Middle frontal gyrus (tissue), 1 donor: Measurements from ENCODE around the gene AOC1.
"Not testable (repeated sequence)": the region's sequence is repeated elsewhere in the genome, so short reads cannot be mapped to it uniquely, and the experiment has no call there.

Source experiments
- DNase-seq: peaks from one replicate; pipeline ENCODE4 v3.0.0-alpha.2; 2015; ENCODE audit warnings: low spot score; ENCODE audit errors: extremely low spot score

The AOC1 gene

DNA sequence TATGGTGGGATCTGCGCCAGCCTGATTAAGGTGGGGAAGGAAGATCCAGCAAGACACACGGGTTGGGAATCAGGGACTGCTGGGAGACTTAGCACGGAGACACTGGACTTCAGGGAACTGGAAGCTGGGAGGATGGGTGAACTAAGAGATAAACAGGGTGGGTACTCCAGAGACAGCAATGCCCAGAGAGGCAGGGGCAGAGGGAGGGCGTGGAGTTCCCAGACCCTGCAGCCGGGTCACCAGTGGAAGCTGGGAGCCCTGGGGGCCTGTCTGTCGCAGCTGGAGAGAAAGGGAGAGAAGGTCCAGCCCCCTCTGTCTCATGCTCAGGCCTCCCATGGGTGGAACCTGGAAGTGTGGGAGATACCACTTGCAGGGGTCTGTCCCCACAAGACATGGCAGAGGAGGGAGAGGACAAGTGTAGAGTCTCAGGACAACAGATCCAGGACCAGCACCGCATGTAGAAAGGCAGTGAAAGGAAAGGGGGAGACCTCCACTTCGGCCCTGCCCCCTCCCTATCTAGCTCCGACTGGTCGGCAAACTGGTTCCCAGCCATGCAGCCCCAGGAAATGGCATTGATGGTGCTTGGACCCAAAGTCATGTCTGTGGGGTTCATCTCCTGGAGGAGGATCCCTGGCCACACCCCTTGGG lies 44.4 kb downstream of the AOC1 start:
- DNase-seq = no peak

DNA sequence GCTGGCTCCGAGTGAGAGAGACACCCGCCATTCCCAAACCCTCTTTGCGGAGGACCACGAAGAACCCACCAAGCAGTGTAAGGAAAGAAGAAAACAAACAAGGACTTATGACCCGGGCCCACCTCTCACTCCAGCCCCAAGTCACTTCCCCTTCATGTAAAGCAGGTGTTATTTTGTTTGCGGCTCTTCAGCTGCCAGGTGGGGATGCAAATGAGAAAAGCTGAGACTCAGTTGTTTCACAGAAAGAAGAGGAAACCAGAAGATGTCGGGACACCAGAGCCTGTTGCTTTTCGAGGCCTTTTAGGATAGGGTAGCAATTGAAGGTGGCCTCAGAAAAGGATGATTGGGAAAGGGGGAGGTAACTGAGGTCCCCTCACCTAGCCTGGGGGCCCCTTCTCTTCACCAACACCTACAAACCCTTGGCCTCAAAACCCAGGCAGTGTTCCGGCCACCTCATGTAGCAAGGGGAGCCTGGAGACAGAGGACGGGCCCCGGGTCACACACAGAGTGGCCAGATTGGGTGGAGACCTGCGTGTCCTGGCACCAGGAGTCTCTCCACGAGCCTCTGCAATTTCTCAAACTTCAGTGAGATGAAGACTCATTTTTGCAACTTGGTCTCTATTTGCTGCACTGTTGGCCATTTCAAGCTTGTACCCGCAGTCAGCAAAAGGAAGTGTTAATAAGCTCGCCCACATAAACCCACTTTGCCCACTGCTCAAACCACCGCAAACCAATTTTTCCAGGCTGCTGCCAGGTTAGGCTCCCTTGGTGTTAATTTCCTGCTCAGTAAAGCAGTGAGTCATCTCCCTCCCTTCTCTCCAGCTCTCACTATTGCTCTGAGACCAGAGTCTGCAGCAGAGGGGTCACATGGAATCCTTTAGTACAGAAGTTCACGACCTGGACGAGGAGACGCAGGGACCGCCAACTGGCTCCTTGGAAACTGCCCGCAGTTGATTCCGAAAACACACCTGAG lies 45.5 kb downstream of the AOC1 start:
- no peak for DNase-seq

- peak; percentile 48 for DNase-seq
Observed at GRCh38 chr7:150898475-150899011, 46.2 kb downstream of the AOC1 start.

GRCh38 chr7:150900675-150901074 lies 48.4 kb downstream of the AOC1 start:
- DNase-seq = no peak

GRCh38 chr7:150901160-150902035 lies 49.1 kb downstream of the AOC1 start:
- no peak for DNase-seq

DNA sequence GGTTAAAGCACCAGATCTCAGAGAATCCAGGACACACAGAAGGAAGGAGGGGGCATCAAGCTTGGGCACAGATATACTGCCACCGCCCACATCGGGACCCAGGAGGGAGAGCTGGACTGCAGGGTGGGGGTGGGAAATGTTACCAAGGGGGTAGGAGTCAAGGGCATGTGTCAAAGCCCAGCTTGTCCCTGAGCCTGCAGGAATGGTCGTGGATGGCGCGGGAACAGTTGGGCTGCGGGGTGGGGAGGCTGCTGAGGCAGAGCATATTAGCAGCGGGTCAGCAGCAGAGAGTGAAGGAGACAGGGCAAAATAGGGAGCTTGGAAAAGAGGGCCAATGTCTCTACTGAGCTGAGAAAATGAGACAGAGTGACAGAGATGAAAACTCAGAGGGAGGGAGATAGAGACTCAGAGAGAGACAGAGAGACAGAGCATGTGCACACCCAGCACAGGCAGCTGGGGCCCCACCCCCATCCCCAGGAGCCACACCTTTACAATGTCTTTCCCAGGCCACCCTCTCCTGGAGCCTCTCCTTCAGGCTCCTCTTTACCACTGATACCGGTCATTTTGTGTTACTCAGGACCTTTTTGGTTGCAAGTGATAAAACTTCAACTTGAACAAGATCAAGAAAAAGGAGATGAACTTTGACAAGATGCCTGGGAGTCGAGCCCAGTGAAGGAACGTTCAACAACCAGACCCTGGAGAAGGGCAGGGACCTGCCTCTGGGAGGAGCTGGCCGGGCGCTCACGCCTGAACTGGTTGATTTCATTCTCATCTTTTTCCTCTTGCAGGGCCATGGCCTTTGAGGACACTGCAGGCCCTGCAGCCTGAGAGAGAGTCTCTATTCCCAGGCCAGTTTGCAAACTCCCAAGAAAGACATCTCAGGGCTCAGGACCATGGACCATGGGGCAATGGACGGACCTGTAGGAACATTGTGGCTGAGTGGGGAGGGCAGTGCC lies 50.0 kb downstream of the AOC1 start:
- no peak for DNase-seq

GRCh38 chr7:150903606-150904005 lies 51.3 kb downstream of the AOC1 start:
- no peak for DNase-seq

DNA sequence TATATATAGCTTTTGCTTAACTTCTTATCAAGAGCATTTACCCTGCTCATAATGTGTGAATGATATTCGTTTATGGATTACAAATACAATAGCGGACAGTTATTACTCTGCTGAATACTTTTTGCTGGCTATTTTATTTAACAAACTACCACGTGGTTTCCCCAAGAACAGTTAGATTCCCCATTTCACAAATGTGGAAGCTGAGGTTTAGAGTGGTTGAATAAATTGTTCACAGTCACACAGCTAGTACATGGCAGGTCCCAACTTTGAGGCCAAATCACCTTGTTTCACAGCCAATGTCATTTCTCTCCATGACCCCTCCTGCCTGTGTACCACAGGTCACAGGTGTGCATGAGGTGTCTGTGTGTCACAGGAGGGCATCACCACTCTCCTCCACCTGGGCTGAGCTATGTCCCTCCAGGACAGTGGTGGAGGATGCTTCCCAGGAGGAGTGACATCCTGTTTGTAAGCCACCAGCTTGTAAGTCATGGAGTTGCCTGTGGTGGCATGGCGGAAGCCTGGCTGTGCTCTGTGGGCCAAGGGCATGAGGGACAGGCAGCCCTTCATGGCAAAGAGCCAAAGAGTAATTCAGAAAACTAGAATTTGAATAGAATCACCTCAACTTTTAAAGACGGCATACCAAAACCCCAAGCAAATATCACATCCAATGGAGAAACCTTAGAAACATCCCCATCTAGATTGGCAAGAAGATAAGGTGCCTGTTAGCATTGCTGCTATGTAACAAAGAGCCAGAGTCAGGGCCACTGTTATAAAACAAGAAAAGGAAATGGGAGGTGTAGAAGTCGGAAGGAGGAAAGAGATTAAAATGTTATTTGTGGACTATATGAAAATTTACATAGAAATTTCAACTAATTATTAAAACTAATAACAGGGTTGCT lies 51.9 kb downstream of the AOC1 start:
- DNase-seq = no peak

DNA sequence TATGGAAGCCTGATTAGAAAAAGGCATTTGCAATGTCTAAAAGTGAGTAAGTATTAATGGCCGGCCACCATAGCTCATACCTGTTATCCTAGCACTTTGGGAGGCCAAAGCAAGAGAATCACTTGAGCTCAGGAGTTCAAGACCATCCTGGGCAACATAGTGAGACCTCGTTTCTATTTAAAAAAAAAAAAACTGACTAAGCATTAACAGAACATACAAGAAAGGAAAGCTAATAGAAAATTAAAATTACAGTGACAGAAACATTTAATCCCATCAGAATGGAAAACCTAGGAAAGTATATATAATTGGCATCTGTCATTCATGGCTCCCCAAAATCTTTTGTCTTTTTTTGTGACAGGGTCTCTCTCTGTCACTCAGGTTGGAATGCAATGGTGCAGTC lies 55.9 kb downstream of the AOC1 start:
- no peak for DNase-seq

DNA sequence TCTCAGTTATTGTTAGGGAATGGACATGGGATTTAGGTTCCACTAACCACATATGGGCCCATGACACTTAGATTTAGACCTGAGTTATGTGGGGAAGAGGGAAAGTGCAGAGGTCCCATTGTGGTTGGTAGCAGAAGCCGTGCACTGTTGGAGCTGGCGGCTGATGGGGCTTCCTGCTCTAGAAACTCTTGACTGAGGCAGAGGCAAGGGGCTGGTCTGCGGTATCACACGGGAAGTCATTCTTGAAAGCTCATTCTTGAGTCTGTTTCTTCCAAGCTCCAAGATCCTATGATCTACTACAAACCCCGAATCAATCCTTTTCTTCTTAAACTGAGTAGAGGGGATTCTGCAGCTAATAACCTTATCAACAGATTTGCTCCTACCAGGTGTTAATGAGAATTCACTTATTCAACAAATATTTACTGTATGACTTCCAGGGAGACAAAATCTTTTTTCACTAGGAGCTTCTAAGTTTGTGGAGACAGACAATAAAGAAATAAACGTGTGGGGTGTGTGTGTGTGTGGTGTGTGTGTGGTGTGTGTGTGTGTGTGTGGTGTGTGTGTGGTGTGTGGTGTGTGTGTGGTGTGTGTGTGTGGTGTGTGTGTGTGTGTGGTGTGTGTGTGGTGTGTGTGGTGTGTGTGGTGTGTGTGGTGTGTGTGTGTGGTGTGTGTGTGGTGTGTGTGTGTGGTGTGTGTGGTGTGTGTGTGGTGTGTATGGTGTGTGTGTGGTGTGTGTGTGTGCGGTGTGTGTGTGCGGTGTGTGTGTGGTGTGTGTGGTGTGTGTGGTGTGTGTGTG lies 57.1 kb downstream of the AOC1 start:
- no peak for DNase-seq

DNA sequence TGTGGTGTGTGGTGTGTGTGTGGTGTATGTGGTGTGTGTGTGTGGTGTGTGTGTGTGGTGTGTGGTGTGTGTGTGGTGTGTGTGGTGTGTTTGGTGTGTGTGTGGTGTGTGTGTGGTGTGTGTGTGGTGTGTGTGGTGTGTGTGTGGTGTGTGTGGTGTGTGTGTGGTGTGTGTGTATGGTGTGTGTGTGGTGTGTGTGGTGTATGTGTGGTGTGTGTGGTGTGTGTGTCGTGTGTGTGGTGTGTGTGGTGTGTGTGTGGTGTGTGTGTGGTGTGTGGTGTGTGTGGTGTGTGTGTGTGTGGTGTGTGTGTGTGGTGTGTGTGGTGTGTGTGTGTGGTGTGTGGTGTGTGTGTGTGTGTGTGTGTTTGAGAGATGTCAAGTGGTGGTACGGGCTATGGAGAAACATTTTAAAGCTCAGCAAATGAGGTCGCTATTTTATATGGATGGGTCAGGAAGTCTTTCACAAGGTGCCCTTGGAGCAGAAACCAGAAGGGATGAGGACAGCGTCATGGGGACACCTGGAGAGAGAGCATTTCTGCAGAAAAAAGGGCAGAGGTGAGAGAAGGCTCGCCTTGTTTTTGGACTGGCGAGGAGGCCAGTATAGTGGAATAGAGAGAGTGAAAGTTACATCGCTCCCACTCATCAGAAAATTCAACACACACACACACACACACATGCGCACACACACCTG lies 58.1 kb downstream of the AOC1 start:
- DNase-seq = not testable (repeated sequence)

- no peak for DNase-seq
Observed at GRCh38 chr7:150910996-150911422, 58.7 kb downstream of the AOC1 start.
